ENCODE results near the gene AKAP13.
A peak's percentile ranks its signal among the peaks of the same experiment; 100 is the strongest.
"Not testable (repeated sequence)": the region's sequence is repeated elsewhere in the genome, so short reads cannot be mapped to it uniquely, and the experiment has no call there.

AKAP13 gene

DNA sequence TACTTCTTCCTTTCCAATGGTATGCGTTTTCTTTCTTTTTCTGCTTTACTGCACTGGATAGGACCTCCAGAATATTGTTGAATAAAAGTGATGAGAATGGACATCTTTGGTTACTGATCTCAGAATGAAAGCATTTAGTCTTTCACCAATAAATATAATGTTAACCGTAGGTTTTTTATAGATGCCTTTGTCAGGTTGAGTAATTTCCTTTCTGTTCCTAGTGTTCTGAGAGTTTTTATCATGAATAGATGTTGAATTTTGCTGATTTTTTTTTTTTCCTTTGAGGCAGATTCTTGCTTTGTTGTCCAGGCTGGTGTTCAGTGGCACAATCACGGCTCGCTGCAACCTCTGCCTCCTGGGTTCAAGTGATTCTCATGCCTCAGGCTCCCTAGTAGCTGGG, 255.9 kb downstream of the AKAP13 start:
- no peak for DNase-seq

DNA sequence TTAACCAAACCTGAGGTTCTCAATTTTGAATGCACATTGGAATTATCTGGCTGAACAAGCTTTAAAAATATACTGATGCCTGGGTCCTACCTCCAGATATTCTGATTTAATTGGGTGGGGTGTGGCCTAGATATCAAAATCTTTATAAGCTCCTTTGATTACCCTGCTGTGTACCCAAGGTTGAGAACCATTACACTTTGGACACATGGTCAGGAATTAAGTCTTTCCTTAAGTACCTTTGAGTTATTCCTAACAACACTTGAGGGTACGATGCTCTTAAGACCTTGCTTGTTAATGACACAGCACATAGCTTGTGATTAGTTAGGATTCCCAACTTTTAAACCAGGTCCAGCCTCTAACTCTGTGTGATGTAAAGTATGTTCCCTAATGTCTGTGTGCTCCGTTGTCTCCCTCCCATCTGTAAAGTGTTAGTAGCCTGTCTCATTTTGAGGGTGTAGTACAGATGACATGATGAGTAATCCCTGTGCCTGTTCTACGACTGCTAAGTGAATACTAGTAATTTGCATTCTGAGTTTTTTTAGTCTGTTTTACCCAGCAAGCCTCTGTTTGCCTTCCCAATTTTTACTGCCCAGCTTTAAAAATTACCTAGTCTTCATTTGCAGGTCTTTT, 259.5 kb downstream of the AKAP13 start:
- no peak for DNase-seq

DNA sequence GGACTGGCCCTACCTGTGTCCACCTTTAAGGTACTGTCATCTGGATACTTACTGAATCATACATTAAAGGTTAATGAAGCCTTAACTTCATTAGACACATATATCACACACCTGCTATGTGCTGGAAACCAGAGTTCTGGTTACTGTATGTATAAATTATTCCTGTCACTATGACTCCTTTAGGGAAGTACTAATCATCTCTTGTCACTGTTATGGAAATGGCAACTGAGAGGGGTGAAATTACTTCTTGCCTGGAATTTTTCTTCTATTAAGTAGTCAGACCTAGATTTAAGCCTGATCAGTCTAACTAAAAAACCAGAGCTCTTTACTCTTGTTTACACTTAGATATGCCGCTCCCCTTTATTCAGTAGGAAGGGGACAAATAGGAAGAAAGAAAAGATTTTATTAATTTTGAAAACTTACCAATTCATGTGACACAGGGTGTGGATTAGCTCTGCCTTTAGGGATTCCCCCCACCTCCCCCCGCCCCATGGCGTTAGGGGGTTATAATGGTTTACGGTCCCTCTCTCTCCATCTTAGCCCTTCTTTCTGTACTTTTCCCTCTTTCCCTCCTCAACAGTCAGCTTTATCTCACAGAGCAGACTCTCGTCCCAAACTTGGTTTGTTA, 261.8 kb downstream of the AKAP13 start:
- DNase-seq: no peak

DNA sequence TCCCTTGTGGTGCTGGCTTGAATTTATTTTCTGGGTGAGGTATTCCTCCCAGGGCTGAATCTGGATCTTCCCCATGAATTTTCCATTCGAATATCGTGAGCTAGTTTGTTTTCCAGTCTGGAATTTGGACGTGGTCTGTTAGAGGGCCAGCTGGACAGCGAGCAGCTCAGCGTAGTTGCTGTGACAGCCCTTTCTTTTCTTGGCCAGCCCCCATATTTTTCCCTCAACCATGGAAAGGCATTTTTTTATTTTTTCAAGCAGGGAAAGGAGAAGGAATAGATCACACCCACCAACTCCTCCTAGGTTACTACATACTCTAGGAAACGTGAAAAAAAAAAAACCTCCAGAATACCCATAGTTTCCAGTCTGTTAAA, 262.3 kb downstream of the AKAP13 start:
- no peak for DNase-seq

DNA sequence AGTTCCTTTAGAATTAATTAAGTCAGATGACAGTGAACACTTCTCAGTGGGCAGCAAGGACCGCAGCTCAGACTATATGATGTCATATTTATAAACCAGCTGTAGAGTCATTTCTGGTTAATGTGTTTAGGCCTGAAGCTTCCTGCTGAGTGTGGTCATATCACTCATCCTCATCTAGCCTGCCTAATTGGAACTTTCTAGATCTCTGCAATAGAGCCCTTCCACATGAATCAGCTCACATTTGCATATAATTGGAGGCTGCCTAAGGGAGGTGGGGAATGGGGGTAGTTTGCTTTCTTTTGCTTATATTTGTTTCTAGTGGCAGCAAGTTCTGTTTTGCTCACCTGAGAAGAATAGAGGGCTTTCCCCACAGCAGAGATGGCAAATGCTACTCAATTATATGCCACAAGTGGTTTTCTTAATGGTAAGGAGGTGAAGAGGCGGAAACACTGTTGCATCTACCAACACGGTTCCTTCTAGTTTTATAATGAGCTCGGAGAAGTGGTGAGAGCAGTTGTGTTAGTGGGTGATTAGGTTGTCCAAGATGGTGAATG, 266.2 kb downstream of the AKAP13 start:
- DNase-seq: peak; percentile 4

DNA sequence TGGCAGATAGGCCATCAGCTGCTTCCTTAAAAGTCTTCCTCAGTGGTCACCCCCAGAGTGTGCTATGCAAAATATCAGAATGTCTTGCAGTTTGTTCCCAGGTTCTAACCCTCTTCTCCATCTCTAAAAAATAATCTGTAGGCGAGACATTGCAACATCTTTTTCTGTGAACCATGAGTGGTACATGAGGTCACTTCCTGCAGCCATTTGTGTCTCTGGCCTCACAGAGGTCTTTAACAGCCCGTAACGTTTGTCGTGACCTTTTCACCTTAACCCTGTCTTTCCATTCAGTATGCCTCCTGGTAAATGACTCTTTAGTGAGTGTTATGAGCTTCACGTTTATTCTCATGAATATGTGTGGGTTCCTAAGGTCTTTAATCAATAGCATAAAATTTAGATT, 269.0 kb downstream of the AKAP13 start:
- peak; percentile 1 for DNase-seq

DNA sequence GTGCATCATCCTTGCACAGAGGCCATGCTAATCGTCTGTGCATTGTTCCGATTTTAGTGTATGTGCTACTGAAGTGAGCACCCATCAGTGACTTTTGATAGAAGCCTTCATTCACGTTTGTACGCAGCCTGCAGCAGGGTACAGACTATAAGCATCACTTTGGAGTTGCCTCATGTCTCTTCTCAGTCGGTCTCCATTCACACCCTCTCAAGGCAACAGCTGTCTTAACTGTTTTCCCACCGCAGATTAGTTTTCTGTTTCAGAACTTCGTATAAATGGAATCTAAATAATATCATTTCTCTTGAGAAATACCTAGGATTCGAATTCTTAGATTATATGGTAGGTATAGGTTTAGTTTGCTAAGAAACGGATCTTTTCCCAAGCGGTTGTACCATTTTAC, 271.1 kb downstream of the AKAP13 start:
- DNase-seq: no peak

DNA sequence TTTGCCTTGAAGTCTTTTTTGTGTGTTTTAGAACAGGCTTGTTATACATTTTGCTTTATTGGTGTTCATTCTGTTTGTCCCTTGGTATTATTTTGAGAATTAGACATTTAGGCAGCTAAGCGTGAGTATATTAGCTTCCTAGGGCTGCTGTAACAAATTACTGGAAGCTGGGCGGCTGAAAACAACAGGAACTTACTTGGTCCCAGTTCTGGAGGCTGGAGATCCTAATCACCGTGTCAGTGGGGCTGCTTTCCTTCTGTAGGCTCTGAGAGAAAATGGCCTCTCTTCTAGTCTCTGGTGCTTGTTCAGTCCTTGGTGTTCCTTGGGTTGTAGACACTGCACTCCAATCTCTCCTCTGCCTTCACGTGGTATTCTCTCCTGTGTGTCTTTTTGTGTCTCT, 272.1 kb downstream of the AKAP13 start:
- no peak for DNase-seq

DNA sequence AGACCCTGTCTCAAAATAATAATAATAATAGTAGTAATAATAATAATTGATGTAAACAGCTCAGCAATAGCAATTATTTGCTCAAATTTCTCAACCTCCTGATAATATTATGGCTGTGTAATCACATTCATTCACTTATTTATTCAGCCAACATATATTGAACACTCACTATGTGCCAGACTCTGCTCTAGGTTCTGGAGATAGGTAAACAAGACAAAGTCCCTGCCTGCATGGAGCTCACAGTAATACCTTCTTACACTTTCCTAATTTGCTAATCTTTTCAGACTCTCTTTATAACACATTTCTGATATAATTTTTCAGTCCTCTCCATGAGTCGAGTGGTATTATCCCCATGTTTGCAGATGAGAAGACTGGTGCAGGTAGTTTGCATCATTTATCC, 276.7 kb downstream of the AKAP13 start:
- DNase-seq: no peak

DNA sequence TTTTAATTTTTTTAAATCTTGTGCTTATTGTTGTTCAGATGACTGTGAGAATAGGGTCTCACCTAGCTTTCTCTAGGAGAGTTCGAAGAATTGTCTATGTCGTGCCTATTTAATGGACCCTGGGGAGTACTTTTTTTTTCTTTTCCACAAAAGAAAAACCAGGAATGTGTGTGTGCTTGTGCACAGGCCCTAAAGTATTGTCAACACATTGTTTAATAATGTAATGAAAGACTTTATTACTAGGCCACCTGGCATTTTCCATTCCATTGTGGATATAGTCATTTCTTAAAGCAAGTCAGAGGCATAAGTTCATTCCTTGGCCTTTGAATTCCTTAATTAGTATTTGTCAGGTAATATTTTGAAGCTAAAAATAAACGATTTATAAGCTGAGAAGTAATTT, 278.4 kb downstream of the AKAP13 start:
- DNase-seq: no peak

DNA sequence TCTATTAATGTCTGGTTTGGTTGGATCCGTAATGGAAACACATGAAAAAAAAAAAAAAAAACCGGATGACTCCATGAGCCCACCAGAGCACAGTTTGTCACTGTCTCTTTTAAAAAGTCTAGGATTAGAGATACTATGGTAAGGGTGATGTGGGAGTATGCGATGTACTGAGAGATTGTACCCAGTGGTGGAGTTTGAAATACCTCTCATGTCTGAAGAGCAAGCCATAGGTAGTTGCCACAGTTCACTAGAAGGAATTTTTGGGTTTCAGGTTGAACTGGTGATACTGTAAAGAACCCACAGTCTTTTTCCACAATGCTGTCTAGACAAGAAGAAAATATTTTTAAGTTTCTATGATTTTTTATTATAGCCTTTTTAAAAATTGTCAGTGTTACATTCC, 281.5 kb downstream of the AKAP13 start:
- no peak for DNase-seq

DNA sequence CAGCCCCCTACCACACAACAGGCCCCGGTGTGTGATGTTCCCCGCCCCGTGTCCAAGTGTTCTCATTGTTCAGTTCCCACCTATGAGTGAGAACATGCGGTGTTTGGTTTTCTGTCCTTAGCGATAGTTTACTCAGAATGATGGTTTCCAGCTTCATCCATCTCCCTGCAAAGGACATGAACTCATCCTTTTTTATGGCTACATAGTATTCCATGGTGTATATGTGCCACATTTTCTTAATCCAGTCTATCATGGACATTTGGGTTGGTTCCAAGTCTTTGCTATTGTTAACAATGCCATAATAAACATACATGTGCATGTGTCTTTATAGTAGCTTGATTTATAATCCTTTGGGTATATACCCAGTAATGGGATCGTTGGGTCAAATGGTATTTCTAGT, 285.3 kb downstream of the AKAP13 start:
- DNase-seq: not testable (repeated sequence)

DNA sequence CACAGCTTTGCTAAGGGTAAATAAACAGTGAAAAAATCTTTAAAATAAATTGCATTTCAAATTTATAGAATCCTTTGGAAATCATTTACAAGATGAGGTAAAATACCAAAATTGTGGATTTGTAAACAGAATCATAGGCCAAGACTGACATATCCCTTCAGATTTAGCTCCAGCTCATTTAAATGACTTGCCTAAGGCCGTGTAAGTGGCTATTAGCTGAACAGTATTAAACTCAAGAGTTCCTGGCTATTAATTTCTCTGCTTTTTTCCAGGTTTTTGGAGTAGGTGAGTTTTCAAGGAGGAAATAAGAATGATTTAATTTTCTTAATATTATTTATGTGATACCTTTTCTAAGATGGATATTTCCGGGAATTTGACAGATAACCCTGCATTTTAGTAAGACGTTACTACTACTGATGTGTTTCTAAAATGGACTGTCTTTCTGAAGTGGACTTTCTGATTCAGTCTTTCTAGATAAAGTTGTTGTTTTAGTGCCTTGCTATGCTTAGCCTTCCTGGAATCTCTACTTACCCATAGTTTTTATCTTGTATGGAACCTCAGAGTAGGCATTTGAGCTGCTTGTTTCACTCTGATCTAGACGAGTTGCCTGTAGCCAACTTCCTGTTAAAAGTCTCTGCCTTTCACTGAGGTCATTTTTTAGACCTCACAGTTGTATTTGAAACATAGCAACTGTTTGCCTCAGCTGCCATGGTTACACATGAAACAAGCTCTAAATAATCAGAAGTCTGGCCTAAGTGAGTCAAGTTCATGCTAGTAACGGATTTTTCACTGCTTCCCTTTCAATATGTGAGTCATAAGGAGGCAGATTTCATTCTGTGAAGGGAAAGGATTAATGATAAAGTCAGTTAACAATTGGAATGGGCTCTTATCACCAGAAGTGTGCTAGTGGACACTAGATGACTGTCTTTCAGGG, 287.4 kb downstream of the AKAP13 start:
- no peak for DNase-seq

DNA sequence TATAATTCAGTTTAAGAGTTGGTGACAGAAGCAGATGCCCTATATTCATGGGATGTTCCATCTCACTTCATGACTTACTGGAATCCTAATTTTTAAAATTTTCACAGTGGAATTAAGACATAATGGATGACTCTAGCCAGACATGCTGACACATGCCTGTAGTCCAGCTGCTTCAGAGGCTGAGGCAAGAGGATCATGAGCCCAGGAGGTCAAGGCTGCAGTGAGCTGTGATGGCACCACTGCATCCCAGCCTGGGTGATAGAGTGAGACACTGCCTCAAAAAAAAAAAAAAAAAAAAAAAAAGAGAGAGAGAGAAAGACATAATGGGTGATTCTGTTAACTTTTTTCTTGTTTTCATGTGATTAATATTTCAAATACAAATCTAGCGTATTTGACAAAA, 290.8 kb downstream of the AKAP13 start:
- no peak for DNase-seq

DNA sequence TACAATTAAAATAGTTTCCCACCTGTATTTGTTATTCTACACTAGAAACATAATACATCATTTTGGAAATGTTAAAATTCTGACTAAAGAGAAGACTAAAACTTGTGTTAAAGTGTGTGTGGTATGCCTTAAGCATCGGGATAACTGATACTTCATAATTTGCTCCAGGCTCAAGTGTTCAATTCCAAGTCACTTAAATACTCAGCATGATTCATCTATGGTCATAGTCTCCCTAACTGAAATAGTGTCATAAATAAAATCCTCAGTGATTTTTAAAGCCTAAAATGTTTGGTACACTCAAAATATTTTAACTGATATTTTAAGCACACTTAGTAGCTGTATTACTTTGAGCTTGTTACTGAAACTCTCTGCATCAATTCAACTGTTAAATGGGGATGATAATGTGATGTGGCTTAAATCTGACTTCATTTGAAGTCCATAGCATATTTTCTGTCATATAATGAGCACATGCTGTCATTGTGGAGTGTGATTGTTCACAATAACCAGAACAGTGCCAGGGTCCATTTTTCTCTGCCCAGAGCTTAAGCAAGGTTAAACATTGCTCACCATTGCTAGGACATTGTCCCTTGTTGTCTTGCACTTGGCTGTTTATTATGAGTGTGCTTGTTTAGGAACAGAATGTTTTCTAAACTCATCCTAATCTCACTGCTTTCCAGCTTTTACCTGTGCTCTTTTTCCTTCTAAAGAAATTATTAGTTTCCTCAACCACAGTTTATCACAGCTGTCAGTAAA, 292.1 kb downstream of the AKAP13 start:
- DNase-seq: no peak

DNA sequence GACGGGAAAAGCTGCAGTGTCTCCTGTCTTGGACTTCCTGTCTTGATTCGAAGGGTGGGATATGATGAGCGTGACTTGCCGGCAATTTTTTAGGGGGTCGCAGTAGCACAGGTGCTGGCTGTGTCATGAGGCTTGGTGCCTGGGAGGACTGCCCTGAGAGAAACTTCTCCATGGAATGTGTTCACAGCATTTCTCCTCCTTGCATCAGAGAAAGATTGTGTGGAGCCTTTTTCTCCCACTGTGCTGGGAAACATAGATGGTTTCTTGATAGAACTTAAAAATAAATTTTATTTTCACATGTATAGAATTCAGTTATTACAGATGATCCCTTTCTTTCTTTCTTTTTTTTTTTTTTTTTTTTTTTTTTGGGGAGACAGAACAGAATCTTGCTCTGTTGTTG, 292.9 kb downstream of the AKAP13 start:
- no peak for DNase-seq

DNA sequence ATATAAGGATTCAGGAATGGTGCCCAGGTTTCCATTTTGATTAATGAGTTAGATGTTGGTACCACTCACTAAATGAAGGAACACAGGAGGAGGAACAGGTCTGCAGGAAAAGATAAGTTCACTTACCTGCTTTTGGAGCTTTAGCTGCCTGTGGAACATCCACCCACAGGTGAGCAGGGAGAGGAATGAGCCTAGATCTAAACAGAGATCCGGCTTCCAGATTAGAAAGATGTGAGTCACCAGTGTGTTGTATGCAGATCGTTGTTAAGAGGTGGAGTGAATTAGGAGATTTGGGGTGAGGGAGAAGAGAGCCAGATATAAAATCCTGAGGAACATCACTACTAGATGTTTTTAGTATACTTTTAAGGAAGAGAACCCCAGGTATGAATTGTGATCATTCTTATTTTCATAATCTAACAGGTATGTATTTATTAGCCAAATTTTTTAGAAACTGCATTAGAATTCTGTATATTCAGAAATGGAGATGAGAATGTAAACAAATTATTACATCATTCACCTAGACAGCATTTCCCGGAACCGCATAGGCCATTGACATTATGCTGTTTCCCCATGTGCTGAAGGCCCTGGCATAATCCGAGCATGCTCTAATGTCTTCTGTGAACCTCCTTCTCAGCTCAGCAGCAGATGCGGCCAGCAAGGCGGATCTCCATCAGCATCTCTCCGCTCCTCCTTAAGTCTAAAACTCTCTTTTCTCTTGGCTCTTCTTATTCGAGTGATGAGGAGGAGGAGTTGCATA, 296.1 kb downstream of the AKAP13 start:
- no peak for DNase-seq

DNA sequence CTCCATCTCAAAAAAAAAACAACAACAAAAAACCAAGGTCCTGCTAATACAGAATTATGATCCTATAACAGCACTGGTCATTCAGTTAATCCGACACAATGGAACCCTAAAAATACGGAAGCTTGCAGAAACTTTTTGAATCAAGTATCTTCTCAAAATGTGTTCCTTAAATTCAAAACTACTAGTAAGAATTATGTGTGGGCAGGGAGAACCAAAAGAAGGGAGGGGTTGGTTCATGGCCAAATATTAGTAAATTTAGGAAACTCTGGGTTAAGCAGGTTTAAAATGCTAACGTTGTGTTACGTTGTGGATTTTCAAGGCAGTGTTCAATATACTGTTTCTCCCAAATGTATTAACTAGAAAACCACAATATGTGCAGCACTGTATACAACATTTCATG, 298.8 kb downstream of the AKAP13 start:
- no peak for DNase-seq

DNA sequence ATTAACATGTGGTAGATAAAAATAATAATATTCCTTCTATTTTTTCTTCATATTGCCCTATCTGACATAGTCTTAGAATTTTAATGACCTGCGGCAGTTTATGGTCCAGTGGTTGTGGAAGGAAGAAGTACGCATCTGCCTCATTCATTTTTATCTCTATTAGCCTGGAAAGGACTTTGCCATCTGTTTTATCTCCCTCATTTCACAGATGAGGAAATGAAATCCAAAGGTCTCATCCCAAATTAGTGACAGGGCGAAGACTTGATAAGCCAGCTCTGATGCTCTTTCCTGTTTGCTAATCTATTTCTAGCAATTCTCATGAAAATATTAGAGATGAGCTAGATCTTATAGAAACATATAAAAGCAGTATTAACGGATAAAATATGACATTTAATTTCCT, 301.0 kb downstream of the AKAP13 start:
- DNase-seq: no peak

DNA sequence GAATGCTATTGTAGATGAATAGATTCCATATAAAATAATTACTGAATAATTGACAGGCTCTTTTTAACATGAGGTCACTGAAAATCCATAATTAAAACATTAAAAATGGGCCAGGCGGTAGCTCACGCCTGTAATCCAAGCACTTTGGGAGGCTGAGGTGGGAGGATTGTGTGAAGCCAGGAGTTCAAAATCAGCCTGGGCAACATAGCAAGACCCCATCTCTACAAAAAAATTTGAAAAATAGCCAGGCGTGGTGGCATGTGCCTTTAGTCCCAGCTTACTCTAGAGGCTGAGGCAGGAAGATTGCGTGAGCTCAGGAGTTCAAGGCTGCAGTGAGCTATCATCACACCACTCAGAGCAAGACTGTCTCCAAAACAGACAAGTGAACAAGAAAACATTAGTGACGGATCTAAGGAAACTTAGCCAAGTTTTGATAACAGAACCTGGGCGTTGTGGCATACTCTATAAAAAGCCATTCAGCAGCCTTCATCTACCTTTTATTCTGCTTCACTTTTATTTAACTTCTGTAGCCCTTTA, 303.8 kb downstream of the AKAP13 start:
- DNase-seq: no peak

DNA sequence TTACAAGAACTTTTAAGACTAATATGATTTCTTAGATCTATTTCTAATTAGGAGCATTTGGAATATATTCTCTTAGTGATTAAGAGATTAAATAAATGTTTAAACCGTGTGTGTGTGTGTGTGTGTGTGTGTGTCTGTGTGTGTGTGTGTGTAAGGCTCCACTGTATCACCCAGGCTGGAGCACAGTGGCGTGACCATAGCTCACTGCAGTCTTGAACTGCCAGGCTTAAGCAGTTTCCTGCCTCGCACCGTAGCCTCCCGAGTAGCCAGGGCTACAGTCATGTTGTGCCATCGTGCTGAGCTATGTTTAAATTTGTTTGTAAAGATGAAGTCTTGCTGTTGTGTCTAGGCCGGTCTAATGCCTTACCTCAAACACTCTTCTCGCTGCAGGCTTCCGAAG, 305.0 kb downstream of the AKAP13 start:
- no peak for DNase-seq

DNA sequence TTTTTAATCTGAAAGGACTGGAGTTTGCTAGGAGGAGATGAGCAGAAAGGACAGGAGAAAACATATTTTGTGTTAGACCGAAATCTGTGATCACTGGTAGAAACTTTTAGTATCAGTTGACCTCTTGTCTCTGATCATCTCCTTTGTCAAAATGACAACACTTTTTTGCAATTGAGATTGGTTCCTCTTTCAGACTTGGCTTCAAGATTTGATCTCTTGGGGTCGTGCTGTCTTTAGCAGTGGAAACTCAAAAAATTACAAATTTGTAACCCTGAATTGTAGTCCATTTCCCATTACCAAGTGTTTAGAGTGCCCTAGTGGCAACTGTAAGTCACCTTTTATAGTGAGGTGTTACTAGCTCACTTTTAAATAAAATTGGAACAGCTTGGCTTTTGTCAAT, 306.9 kb downstream of the AKAP13 start:
- DNase-seq: no peak

Data from NCI-H69 (cell line).